HG02884 (cell line): ENCODE data around the gene GPR162.
A peak's percentile ranks its signal among the peaks of the same experiment; 100 is the strongest.

ENCODE experiments used
- ATAC-seq: cut with Tn5 transposase; IDR thresholded peaks from one replicate; pipeline ENCODE4 v1.9.1; 2021; ENCODE audit warnings: mild to moderate bottlenecking, moderate library complexity; ENCODE audit not compliant: unreplicated experiment

Gene GPR162

DNA sequence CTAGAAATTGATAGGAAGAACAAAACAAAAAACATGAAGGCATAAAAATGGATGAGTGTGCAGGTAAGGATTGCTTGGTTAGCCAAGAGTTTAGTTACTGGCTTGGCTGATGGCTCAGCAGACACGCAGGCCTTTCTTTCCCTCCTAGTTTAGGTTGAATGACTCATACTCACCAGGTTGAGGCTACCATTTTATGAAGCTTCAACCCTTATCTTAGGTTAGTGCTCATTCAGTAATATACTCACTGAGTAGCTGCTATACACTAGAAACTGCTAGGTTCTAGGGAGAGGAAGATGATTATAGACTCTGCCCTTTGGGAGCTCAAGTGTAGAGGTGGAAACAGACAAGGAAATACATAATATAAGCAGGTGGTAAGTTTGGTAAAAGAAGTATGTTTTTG lies 12.6 kb downstream of the GPR162 start:
- no peak for ATAC-seq

DNA sequence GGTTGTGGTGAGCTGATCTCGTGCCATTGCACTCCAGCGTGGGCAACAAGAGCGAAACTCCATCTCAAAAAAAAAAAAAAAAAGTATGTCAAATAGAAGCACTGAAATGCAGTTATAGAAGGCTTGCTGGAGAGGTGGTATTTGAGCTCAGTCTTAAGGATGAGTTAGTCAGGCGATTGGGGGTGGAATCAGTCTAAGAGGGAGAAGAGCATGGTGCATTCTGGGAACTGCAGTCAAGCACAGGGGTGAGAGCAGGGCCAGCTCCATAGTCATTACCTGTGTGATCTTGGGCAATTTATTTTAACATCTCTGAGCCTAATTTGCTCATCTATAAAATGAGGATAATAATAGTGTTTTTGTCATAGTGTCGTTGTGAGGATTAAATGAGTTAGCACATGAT lies 13.3 kb downstream of the GPR162 start:
- no peak for ATAC-seq

DNA sequence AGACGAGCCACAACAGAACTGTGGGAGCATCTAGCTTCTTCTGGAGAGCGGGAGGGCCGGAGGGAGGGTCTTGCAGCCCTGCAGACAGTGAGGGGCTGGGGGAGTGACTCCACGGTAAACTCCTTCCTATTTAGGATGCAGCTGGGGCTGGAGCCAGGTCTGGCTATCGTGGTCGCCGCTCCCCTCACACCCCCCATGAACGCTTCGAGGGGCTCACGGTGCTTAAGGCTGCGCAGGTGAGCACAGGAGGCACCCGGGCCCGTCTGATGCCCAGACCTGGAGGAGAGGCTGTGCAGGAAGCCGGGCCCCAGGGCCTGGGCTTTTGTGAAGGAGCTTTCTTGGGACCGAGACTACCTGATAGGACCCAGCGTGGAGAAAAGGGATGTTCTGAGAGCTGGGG lies 15.2 kb downstream of the GPR162 start:
- ATAC-seq, result no peak

- ATAC-seq, result no peak
Measured at GRCh38 chr12:6837370-6838060, 15.9 kb downstream of the GPR162 start.

- ATAC-seq, result no peak
Measured at GRCh38 chr12:6838854-6839253, 17.2 kb downstream of the GPR162 start.

GRCh38 chr12:6839482-6840201 lies 18.0 kb downstream of the GPR162 start:
- no peak for ATAC-seq

DNA sequence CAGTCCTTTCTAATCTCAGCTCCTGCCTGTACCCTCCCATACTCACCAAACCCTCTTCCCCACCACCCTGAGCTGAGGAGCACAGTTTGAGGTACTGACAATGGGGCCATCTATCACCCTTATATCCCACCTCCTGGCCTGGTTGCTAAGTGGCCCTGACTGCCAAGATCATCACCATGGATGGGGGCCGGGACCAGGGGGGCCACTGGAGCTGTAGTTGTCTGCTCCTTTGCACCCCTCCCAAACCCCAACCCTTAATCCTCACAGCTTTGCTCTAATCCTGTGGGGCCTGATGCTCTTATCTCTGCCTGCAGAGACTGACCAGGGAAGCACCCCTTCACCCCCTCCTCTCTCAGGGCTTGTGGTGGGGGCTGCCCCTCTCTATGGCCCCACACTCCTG lies 18.7 kb downstream of the GPR162 start:
- ATAC-seq, result no peak

DNA sequence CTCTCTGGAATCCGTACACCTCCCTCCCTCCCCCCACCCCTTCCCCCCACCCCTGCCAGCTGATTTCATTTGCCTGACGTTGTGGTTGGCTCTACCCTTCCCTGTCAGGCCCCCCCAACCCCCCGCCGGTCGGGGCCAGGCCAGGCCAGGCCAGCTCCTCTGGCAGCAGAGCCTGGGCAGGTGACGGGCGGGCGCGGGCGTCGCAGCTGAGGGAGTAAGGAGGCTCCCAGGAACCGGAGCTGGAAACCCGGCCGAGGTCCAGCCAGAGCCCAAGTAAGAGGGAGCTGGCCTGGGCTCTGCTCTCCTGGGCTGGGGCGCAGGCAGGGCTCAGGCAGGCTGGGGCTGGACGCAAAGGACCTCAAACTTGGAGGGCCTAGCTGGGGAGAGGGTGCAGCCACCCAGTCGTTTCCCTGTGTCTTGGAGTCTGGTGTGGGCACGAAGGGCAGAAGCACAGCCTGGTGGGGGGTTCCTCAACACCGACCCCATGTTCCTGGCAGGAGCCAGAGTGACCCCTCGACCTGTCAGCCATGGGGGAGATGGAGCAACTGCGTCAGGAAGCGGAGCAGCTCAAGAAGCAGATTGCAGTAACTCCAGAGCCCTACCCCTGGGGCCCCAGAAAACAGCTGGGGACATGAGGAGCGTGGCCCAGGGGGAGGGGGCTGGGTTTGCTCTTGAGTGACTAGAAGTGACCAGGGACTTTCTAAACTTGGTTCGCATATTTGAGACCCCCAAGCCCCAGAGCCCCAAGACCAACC lies 19.3 kb downstream of the GPR162 start, which contains the start of gene GNB3:
TSS of gene GNB3 (plus strand) at position 165 of the 755 bp plus-strand sequence. CDS start at position 528, 363 bp downstream.
- no peak for ATAC-seq

DNA sequence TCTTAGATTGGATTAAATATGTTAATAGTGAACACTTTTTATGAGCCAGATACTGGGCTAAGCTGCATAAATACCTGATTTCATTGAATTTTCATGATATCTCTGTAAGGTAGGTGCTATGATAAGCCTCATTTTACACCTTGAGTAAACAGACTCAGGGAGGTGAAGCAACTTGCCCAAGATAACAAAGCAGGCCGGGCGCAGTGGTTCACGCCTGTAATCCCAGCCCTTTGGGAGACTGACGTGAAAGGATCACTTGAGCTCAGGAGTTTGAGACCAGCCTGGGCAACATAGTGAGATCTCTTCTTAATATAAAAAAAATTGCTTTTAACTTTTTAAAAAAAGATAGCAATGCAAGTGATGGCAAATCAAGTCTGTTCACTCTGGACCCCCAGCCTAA lies 20.5 kb downstream of the GPR162 start:
- ATAC-seq, result no peak

GRCh38 chr12:6843118-6843902 lies 21.7 kb downstream of the GPR162 start:
- no peak for ATAC-seq

GRCh38 chr12:6845395-6845794 lies 23.8 kb downstream of the GPR162 start:
- no peak for ATAC-seq

- no peak for ATAC-seq
Measured at GRCh38 chr12:6846316-6846869, 24.8 kb downstream of the GPR162 start.

DNA sequence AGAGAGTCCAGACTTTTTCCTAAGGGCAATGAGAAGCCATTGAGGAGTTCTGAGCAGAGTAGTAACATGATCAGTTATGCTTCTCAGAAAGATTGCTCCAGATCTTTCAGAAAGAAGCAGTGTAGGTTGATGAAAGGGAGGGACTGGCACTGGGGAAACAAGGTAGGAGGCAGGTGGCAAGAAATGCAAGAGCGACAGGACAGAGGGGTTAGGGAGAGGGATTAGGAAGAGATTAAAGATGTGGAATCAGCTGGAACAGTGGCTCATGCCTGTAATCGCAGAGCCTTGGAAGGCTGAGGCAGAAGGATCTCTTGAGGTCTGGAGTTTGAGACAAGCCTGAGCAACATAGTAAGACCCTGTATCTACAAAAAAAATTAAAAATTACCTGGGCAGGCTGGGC lies 26.1 kb downstream of the GPR162 start:
- no peak for ATAC-seq

DNA sequence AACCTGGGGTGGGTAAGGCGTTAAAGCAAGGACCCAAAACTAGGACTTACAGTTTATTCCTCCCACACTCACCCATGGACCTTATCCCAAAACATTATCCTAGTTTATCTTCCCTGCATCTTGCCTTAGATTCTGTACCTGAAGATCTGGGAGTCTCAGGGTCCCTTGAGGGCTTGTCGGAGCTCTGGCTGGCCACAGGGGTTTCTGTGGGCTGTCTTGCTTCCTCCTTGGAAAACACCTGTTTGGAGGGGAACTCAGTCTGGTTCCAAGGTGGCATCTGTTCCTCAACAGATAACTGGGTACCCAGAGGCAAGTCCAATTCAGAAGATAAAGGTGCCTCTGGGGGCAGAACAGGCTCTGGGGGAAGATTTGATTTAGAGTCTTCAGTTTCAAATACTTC lies 27.8 kb downstream of the GPR162 start:
- no peak for ATAC-seq

DNA sequence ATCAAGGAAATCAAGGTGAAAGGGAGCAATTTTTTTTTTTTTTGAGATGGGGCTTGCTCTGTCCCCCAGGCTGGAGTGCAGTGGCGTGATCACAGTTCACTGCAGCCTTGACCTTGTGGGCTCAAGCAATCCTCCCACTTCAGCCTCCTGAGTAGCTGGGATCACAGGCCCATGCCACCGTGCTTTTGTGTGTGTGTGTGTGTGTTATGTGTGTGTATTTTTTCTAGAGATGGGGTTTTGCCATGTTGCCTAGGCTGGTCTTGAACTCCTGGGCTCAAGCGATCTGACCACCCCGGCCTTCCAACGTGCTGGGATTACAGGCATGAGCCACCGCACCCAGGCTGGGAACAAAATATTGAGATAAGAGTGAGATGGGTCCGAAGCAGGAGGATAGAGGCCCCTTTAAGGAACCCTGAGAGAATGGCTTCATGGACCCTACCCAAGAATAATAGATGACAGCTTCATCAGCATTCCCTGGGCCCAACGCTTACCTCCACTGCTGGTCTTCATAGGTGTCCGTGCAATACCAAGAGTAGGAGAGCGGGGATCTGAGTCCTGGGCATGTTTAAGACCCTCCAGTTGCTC lies 28.4 kb downstream of the GPR162 start:
- ATAC-seq, result no peak

GRCh38 chr12:6850796-6851152 lies 29.2 kb downstream of the GPR162 start:
- ATAC-seq, result no peak

- peak; percentile 47 for ATAC-seq
Measured at GRCh38 chr12:6851153-6851920, 29.7 kb downstream of the GPR162 start, which contains the start of gene CDCA3. CDCA3 (minus strand) TSS chr12:6851286; CDS start chr12:6850952, 334 bp downstream.

DNA sequence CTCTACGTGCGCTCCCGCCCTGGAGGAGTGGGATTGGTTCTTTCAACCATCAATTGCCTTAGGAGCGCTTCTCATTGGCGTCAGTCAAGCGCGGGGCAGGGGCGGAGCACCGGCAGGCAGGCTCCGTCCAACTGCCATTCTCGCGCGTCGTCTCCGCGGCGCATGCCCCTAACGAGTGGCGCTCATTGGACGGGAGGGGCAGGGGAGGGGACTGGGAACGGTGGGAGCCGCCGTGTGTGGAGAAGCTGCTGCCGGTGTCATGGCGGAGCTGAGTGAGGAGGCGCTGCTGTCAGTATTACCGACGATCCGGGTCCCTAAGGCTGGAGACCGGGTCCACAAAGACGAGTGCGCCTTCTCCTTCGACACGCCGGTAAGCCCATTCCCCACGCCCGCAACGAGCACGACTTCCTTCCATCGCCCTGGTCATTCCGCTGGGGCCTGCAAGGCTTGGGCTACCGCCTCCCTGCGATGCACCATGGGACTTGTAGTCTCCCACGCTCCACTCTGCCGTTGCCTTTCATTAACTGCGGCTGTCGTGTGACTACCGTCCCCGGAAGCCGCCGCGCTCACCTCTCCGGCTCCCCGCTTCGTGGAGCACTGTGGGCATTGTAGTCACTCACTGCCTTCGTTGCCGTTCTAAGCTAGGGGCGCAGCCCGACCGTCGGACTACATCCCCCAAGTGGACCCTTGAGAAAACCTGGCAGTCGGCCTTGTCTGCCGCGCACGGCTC lies 30.5 kb downstream of the GPR162 start, which contains the start of gene USP5:
TSS of gene USP5 (plus strand) at position 230 of the 730 bp plus-strand sequence. CDS start at position 260, 30 bp downstream.
- ATAC-seq, result peak; percentile 68
